HUES64 (cell line): ENCODE data around the gene L3MBTL1.
"Not testable (repeated sequence)": the region's sequence is repeated elsewhere in the genome, so short reads cannot be mapped to it uniquely, and the experiment has no call there.

Experiments
- H3K27ac ChIP-seq: 2 replicates; pipeline ENCODE4 v1.7.0; 2013; ENCODE audit warnings: low read depth, low read length, inconsistent platforms
- H3K27me3 ChIP-seq: 2 replicates; pipeline ENCODE4 v1.6.1; 2013; ENCODE audit warnings: mild to moderate bottlenecking, low read length; ENCODE audit not compliant: insufficient read depth
- H3K36me3 ChIP-seq: 2 replicates; pipeline ENCODE4 v1.6.1; 2013; ENCODE audit warnings: mild to moderate bottlenecking, low read length; ENCODE audit not compliant: insufficient read depth
- H3K4me1 ChIP-seq: 2 replicates; pipeline ENCODE4 v1.6.1; 2013; ENCODE audit warnings: mild to moderate bottlenecking, low read length, moderate library complexity; ENCODE audit not compliant: insufficient read depth
- H3K4me3 ChIP-seq: 2 replicates; pipeline ENCODE4 v1.5.1; 2013; ENCODE audit warnings: mild to moderate bottlenecking, low read length, moderate library complexity
- H3K9ac ChIP-seq: 2 replicates; pipeline ENCODE4 v1.6.1; 2013; ENCODE audit warnings: mild to moderate bottlenecking, low read depth, low read length
- H3K9me3 ChIP-seq: 2 replicates; pipeline ENCODE4 v1.6.1; 2013; ENCODE audit warnings: low read depth, low read length; ENCODE audit not compliant: insufficient read depth
- WGBS: fragments of 150-250, 120-280 bp; methylation state at CpG from one replicate; pipeline ENCODE4 v1.1.7; 2013; ENCODE audit warnings: missing lambda C conversion rate; 5-methylcytosine and 5-hydroxymethylcytosine counted together

Gene L3MBTL1

DNA sequence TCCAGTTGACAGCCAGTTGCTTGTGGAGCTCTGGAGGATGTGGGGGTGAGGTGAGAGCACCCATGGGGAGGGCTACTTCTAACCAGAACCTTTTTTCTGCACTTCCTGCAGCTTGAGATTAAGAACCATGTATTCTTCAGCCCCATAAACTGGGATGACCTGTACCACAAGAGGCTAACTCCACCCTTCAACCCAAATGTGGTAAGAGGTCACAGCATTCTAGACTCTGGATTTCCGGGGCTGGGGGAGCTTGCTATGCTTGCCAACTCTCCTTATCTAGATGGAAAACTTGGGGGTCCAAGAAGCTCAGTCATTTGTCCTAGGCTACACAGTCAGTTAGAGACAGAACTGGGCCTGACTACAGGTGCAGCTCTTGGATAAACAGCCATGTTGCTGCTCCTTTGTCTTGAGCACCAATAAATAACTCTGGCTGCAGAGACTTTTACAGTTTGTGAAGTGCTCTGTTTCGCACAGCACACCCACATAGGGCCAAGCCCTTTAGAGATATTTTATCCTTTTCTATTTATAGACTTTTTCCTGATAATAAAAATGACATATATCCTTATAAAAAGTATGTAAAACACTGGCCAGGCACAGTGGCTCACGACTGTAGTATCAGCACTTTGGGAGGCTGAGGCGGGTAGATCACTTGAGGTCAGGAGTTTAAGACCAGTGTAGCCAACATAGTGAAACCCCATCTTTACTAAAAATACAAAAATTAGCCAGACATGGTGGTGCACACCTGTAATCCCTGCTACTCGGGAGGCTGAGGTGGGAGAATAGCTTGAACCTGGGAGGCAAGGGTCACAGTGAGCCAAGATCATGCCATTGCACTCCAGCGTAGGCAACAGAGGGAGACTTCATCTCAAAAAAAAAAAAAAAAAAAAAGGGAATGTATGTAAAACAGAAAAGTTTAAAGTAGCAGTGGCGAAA, 72.6 kb downstream of the L3MBTL1 start:
- Histone ChIP-seq H3K36me3 (no peaks in the 10 kb centered on the region), H3K4me1 (peaks cover 10% of the 10 kb centered on the region), H3K9ac (no peak overlapping the region), H3K27me3 (no peaks in the 10 kb centered on the region), H3K4me3 (no peak overlapping the region), H3K27ac (no peak overlapping the region), H3K9me3 (no peaks in the 10 kb centered on the region)
- 91% methylated on average over 5 of the region's 7 CpGs for WGBS

DNA sequence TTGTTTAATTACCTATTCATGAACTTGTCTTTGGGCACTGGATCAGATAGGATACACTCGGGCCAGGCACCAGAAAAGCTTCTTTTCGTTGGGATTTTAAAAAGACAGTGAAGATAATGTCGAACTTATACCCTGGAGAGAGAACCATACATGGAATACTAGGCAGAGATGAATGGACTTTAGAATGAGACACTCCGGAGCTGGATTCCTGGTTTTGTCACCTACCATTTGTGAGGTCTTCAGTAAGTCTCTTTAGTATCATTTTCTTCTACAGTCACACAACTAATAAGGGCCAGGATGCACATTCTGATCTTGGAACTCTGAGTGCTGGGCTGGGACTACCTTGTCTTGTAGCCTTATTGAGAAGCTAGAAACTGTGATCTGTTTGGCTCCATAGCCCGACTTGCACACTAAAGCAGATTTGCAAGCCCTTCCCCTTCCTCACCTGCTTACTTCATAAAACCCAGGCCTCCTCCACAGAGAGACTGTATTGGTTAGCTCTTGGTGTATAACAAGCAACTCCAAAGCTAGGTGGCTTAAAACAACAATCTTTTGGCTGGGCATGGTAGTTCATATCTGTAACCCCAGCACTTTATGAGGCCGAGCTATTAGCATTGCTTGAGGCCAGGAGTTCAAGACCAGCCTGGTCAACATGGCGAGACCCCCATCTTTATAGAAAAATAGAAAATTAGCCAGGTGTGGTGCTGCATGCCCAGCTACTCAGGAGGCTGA, 75.8 kb downstream of the L3MBTL1 start:
- Histone ChIP-seq H3K27me3 (no peaks in the 10 kb centered on the region), H3K9me3 (no peaks in the 10 kb centered on the region), H3K4me1 (peaks cover 10% of the 10 kb centered on the region), H3K36me3 (no peaks in the 10 kb centered on the region), H3K9ac (no peak overlapping the region), H3K27ac (no peak overlapping the region), H3K4me3 (no peak overlapping the region)
- WGBS: 91% methylated on average over 7 of the region's 7 CpGs

DNA sequence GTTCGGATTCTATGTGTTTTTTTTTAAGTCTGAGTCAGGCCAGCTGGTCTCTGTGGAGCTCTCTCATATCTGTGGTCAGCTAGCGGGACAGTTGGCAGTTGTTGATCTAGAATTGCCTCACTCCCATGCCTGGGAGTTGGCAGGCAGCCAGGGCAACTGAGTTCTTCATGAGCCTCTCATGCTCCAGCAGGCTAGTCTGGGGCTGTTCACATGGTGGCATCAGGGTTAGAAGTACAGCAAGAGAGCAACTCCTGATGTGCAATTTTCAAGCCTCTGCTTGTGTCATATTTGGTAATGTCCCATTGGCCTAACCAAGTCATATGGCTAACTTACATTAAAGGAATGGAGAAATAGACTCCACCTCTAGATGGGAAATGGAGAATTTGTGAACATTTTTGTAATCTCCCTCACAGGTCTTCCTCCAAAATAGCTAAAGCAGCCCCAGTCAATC, 76.5 kb downstream of the L3MBTL1 start:
- WGBS: 88% methylated on average over 2 of the region's 2 CpGs
- Histone ChIP-seq H3K4me3 (no peak overlapping the region), H3K9me3 (no peaks in the 10 kb centered on the region), H3K9ac (no peak overlapping the region), H3K4me1 (peaks cover 10% of the 10 kb centered on the region), H3K27me3 (no peaks in the 10 kb centered on the region), H3K27ac (no peak overlapping the region), H3K36me3 (no peaks in the 10 kb centered on the region)

DNA sequence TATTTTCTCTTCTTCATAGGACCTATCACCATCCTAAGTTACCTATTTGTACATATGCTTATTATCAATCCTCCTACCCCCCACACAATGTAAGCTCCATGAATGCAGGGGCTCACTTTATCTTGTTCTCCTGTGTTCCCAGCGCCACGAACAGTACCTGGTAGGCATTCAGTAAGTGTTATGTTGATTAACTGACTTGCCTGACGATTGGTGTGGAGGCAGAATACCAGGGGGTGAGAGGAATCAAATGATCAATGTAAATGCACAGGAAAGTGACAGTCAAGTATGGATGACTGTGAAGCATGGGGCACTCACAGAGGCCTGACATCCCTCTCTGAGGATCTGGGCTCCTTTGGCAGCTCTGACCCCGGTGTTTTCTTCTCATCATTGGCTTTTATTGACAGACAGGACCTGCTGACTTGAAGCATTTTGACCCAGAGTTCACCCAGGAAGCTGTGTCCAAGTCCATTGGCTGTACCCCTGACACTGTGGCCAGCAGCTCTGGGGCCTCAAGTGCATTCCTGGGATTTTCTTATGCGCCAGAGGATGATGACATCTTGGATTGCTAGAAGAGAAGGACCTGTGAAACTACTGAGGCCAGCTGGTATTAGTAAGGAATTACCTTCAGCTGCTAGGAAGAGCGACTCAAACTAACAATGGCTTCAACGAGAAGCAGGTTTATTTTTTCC, 77.1 kb downstream of the L3MBTL1 start:
- Histone ChIP-seq H3K27ac (no peak overlapping the region), H3K36me3 (no peaks in the 10 kb centered on the region), H3K9me3 (no peaks in the 10 kb centered on the region), H3K4me1 (peaks cover 10% of the 10 kb centered on the region), H3K4me3 (no peak overlapping the region), H3K9ac (no peak overlapping the region), H3K27me3 (no peaks in the 10 kb centered on the region)
- WGBS: 67% methylated on average over 7 of the region's 7 CpGs

DNA sequence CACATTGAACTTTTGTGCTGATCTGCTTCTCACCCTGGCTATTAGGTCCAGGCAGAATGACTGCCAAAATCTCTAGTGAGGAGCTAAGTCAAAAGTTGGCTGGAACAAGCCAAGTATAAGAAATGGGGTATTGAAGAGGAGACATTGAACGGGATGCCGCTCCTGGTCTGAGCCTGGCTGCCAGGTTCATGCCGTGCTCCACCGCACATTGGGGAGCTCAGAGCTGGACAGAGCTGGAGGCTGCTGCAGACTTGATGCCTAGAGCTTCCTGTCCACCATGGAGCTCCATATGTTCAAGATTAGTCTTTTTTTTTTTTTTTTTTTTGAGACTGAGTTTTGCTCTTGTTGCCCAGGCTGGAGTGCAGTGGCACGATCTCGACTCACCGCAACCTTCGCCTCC, 79.1 kb downstream of the L3MBTL1 start:
- Histone ChIP-seq H3K36me3 (no peaks in the 10 kb centered on the region), H3K4me3 (no peak overlapping the region), H3K27me3 (no peaks in the 10 kb centered on the region), H3K27ac (no peak overlapping the region), H3K9me3 (no peaks in the 10 kb centered on the region), H3K9ac (no peak overlapping the region), H3K4me1 (peaks cover 10% of the 10 kb centered on the region)
- WGBS: 77% methylated on average over 8 of the region's 8 CpGs

DNA sequence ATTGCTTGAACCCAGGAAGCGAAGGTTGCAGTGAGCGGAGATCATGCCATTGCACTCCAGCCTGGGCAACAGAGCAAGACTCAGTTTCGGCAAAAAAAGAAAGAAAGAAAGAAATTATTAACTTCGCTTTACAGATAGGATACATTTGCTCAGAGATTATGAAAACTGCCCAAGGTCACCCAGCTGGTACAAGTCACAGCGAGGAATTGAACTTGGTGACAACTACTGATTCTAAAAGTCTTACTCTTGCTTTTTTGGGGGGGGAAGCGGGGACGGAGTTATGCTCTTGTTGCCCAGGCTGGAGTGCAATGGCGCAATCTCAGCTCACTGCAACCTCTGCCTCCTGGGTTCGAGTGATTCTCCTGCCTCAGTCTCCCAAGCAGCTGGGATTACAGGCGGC, 81.0 kb downstream of the L3MBTL1 start:
- not testable (repeated sequence) for H3K4me1 ChIP-seq, H3K9me3 ChIP-seq, H3K27me3 ChIP-seq, H3K9ac ChIP-seq, H3K27ac ChIP-seq, H3K36me3 ChIP-seq, H3K4me3 ChIP-seq
- WGBS: 96% methylated on average over 9 of the region's 10 CpGs

DNA sequence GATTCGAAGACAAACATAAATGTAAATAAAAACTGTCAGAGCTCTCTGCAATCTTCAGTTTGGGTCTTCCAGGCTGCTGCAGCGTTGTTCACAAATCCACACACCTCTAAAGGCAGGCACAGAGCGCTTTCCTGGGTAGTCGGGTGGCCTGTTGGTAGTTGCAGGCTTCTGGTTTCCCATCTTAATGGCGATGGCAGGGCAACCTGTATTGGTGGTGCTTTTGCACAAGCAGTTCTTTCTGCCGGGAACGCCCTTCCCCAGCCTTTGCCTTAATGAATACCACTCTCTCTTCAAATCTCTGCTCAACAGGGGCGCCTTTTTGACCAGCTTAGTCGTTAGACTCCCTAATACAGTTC, 82.5 kb downstream of the L3MBTL1 start:
- Histone ChIP-seq H3K27ac (peak overlapping the region; percentile 92), H3K9me3 (no peaks in the 10 kb centered on the region)
- WGBS: 34% methylated on average over 8 of the region's 9 CpGs

DNA sequence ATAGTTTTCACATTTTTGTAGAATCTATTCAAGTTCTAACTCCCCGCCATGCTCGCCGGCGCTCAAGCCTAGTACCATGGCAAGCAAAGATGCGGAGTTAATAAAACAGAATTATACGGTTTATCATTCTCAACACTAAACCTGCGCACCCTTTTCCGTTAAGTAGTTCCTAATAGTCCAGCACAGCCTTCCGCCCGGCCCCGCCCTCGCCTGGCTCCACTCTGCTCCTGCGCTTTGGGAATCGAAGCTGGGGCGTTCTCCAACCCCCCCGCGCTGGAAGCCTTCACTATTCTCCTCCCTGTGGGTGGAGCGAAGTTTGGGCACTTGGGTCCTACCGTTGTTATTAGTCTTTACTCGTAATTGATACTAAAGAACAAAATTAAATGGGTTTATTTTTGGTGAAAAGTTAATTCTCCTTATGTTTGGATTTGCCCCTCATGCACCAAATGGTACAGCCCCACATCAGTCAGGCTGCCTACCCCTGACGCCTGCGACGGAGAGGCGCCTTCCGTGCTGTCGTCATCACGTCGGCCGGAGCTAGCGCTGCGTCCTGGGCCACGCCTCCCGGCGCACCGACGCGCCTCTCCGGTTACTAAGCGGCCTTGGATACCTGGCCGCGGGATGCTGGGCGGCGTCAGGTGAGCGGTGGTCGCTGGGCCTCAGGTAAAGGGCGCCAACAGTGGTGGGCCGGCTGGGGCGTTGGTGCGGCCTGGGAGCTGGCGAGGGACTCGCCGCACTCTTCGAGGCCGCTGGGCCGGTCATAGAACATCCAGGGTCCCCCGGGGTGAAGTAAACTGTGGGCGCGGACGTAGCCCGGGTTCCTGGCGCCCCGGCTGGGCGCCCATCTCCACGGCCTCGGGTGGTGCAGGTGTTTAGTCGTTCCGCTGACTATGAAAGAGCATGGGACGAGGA, 83.2 kb downstream of the L3MBTL1 start, which contains the start of gene IFT52:
IFT52 (plus strand) TSS at position 546 of the 912 bp plus-strand sequence. CDS start 3,762 bp downstream, outside the sequence.
- peak within 1 kb of the TSS; percentile 93 for H3K9ac ChIP-seq
- no peaks in the 10 kb centered on the region for H3K27me3 ChIP-seq
- WGBS: under 1% methylated on average over 62 of the region's 68 CpGs
- peak within 1 kb of the TSS; percentile 92 for H3K27ac ChIP-seq
- no peaks in the 10 kb centered on the region for H3K9me3 ChIP-seq
- H3K4me3 ChIP-seq: peak within 1 kb of the TSS; percentile 86
- no peaks in the 10 kb centered on the region for H3K4me1 ChIP-seq
- peaks cover 17% of the 10 kb centered on the region for H3K36me3 ChIP-seq

More for the DNA sequence above, 82.5 kb downstream of the L3MBTL1 start:
- Histone ChIP-seq H3K4me1 (no peaks in the 10 kb centered on the region; the same call in 1 of the 2 replicates), H3K27me3 (no peaks in the 10 kb centered on the region), H3K36me3 (peaks cover 13% of the 10 kb centered on the region; the same call in 1 of the 2 replicates), H3K4me3 (peak overlapping the region; percentile 86), H3K9ac (peak overlapping the region; percentile 93)
